ENCODE results near the gene PRKAG2.

The PRKAG2 gene

DNA sequence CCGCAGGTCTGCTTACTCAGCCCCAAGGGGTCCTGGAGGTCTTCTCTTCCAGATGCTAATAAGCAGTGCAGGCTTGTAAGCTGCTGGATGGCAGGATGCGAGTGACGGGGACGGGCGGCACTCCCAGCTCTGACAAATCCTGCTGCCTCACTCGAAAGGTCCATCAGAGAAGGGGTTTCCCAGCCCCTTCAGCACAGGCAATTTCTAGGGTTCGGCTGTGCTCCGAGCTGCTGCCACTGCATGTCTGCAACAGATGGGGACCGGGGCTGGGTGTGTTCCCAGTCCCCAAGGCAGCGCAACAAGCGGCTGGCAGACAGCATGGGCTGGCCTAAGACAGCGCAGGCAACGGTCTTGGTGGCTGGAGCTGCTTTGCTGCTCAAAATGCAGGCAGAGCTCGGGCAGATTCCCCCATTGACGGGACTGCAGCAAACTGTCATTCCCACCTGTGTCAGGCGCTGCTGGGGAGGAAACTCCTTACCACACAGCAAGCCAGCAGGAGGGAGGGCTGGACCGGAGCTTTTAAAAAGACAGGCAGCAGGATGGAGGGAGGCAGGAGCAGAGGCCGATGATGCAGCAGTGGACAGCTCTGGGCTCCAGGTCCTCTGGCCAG is 62.4 kb downstream of the PRKAG2 start:
- DNase-seq = no peak

DNA sequence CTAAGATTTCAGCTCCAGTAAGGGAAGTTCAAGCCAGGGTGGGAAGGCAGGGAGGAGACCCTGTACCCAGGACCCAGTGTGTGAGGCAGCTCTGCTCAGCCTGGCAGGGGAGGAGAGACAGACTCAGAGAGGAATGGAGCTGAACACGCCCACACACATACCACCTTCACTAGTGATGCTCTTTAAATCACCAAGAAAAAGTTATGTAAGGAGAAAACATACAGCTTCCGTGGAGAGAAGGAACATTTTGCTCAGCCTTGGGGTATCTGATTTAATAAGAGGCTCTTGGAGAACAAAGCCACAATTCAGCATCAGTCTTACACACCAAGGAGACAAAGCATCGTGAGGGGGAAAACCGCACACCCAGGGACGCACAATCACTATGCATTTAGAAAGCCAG is 62.9 kb downstream of the PRKAG2 start:
- no peak for DNase-seq

DNA sequence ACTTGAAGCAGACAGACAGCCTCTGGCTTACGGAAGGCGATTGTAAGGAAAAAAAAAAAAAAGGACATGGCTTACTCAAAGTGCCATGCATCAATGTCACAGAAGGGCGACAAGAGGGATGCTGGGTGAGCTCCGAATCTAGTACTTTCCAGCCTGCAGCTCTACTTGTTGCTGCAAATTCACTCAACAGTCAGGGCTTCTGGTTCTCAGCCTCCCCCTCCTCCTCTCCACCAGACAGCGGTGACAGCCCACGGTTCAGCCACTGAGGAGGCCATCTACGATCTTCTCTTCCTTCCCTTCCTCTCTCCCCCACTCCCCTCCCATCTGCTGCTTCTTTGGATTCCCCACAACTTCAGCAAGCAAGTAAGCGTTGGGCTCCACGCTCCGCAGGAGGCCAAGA is 63.5 kb downstream of the PRKAG2 start:
- DNase-seq = no peak

DNA sequence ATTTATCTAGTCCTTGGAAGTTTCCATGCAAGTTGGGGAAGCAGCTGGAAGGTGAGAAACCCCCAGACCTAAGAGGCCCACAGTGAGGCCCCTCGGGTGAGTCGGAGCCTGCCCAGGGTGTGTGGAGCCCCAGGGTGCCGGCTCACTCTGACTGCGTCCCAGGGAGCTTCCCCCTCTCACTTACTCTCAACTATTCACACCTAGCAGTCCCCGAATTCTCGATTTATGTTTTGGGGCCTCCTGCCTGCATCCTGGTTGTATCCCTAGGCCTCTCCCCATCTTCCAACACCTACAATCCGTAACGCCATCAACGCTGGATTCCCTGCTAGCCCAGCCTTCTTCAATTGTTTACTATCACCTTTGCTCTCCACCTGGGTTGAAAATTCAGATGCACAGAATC is 63.9 kb downstream of the PRKAG2 start:
- no peak for DNase-seq

DNA sequence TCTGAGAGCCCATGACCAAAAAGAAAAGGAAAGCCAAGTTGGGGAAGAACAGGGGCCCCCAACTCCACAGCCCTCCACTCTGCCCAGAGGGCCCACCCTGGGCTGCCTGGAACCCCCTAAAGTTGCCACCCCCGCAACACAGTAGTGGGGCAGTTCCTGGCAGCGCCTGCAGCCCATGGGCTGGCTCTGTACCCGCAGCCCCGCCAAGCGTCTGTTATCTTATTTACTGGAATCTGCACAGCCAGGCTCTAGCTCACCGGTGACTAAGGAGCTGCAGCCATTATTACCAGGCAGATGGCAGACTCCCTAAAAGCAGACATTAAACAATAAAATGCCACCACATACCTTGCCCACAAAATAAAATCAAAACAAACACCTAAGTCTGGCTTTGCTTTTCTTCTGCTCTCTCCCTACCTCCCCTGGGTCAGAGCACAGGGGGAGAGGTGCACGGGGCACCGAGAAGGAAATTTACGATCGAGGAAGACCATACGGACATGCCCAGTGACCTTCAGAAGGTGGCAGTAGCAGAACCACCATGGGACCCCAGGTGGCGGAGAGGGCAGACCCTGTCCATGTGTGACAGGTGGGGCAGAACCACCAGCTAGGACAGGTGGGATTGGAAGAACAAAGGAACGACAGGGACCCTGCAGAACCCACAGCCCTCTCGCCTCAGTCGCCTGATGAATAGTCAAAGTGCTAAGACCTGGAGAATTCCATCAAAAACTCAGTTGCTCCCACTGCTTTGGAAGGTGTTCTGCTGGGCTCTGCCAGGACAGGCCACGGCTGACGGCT is 66.3 kb downstream of the PRKAG2 start:
- no peak for DNase-seq

DNA sequence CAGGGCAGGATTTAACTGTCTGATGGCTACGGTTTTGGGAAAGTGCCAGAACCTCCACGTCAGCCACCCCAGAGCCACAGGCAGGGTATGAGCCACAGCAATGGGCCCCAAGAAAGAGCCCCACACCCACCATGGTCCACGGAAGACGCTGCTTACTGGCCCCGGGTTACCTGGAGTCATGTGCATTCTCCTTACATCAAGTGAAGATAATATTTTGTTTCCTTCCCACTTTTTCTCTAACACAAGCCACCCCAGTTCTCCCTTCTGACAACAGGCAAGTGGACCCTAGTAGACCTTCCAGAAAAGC is 67.1 kb downstream of the PRKAG2 start:
- DNase-seq = no peak

DNA sequence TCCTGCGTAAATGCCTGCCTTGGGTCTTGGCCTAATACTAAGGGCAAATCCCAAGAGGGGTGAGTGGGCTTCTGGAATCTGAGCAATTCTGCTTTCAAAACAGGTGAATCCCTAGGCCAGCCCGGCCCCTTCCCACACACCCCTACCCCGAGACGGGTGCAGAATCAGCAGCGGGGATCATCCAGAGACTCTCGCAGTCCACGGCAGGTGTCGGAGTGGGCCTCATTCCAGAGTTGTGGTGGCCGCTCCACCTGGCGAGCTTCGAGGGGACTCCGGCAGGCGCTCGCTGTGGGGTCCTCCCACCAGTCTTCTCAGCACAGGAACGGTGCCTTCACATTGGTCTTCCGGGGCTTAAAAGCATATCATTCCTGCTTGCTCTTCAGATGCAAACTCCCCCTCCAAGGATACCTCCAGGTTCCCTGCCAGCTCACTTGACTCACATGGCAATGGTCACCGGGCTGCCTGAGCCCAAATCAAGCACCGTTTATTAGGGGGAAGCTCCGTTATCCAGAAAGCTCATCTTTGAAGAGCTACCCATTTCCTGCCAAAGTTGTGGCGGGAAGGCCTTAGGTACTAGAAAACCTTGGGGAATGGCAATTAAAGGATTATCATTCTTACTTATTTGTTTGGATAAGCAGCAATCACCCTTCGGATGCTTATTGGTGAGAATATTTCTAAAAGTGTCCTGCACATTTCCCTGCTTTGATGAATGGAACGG is 67.6 kb downstream of the PRKAG2 start:
- no peak for DNase-seq

DNA sequence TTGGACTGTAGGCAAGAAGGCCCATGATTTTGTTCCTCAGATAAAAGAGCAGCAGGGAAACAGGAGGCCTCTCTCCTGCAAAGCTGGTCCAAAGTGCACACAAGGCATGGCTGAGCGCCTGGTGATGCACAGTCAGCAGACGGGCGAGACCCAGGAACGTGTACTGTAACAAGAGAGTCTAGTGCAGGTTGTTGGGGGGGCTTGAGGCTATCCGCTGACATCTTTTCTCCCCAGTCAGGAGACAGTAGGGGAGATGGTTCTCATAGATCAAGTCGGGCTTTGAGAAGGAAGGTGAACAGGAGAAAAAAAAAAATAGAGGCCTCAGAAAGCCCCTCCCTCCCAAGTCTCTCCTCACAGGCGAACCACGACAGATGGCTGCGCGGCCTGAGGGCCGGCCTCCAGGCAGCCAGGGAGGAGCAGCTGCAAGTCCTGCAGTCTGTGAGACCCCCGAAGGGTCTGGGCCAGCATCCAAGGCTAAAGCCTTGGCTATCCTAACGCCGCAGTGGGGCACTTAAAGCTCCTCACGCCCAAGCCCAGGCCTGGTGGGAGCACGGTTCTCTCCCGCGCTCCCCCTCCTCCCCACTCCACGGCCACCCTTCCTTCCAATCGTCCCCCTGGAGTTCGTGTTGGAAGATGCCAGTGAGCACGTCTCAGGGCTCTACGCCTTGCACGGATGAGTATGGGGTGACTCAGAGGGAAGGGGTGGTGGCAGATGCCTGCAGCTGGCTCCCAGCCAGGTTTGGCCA is 68.3 kb downstream of the PRKAG2 start:
- DNase-seq = peak; percentile 89

DNA sequence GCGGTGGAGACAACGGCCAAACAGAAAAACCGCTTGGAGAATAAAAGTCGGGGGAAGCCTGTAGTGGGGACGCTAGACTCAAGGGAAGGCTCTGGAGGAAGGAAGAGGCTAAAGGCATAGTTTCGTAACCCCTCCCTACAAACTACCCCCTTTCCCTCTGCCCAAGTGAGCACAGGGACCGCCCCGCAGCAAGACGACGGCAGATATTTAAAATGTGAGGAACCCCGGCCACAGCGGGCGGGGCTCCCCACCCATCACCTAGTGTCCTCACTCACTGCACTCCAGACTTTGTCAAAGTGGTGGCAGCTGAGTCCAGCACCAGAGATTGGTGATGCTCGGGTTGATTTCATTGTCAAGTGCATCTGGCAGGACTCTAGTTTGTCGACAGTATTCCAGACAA is 69.1 kb downstream of the PRKAG2 start:
- no peak for DNase-seq

DNA sequence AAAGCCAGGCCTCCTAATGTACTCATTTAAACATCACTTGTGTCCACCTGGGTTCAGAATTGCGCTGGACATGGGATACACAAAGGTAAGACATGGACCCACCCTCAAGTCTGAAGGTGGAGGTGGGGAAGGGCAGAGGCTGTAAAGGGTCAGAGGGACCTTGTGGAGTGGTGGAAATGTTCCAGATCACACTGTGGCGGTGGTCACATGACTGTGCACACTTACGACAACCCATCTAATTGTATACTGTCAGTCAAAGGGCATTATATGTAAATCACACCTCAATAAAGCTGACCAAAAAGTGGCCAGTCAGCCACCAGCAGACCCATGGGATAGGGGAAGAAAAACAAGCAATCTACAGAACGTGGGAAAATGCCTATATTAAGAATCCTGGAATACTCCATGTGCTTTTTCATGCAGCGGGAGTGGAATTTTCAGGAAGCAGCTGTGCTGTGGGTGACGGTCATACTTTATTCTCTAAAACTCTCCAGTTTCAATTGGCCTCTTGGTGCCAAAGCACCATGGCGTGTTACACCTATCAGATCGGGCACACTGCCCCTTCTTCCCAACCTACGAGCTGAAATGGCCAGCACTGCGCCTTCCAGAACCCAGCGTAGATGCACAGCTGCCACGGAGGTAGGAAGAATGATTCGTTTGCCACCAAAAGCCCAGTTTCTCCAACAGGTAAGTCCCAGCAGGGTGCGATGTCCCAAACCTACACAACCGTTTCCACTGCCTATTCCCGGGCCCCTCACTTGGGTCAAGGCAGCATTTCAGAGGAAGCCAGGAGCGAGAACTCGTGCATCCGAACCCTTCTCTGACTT is 69.8 kb downstream of the PRKAG2 start:
- DNase-seq = no peak

DNA sequence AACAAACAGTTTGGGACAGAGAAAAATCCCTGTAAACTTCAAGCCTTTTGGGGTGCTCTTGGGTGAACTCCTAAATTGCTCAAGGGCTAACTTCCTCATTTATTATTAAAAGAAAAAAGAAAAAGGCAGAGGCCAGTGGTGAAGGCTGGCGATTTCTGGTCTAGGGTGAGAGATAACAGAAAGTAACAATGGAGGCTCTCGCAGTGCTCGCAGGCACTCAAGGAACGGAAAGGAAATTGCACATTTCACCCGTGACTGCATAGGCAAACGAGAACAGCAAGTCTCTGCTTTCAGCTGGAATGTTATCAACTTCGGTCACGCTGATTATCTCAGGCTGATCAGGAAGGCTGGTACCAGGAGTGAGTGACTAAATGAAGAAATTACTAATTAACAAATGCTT is 70.7 kb downstream of the PRKAG2 start:
- DNase-seq = no peak

DNA sequence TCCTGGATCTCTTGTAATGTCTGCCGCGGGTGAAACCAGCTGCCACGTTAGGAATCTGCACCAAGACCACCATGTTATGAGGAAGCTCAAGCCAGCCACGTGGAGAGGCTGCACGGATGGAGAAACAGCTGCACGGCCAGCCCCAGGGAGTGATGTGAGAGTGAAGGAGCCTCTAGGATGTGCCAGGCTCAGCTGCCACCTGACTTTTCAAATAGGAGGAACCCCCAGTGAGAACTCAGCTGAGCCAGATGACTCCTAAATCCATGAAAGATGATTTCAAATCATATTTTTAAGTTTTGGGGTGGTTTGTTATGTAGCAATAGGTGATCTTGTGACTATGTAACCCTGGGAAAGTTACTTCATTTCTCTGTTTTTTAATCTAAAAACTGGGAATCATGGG is 71.7 kb downstream of the PRKAG2 start:
- DNase-seq = no peak

DNA sequence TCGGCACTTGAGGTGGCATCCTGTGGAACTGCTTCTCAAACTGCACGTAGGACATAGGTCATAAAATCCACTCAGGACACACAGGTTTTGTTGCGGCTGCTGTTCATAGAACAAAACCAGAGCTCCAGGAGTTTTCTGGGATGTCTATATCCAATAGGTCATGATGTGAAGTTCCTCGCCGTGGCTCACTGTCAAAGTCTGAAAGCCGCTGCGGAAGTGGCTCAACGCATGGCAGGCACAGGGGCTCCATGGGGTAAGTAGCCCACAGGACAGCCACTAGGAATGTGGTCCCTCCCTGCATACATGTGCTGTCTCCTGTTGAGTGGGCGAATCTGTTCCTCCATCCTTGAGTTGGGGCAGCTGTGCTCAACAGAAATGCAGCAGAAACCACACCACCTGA is 72.2 kb downstream of the PRKAG2 start:
- no peak for DNase-seq

DNA sequence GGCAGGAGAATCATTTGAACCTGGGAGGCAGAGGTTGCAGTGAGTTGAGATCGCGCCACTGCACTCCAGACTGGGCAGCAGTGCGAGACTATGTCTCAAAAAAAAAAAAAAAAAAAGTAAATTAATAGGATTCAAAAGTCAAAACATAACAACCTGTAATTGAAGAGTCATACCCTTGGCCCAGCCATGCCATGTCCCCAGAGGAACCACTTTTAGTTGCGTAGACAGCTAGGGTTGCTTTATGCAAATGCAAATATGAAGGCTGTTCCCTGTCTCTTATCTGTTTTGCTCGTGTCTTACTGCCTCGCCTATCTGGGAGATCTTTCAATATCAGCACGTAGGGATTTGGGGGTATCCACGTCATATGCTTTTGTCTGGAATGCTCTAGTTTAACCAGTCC is 73.1 kb downstream of the PRKAG2 start:
- DNase-seq = no peak

DNA sequence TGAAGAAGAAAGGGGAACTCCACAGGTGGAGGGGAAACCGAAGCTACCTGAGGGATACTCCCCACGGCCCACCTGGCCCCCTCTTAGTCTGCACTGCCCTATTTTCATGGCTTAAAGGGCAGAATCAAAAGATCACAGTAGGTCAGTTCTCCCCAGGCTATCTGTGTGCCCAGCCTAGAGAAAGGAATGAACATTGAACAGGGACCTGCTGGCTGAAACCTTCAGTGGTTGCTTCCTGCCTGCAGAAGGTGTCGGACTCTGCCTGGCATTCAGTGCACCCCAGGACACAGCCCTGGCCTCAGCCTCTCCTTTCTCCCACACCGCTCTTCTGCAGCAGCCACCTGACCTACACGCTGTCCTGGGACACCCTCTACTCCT is 74.5 kb downstream of the PRKAG2 start:
- DNase-seq = no peak

DNA sequence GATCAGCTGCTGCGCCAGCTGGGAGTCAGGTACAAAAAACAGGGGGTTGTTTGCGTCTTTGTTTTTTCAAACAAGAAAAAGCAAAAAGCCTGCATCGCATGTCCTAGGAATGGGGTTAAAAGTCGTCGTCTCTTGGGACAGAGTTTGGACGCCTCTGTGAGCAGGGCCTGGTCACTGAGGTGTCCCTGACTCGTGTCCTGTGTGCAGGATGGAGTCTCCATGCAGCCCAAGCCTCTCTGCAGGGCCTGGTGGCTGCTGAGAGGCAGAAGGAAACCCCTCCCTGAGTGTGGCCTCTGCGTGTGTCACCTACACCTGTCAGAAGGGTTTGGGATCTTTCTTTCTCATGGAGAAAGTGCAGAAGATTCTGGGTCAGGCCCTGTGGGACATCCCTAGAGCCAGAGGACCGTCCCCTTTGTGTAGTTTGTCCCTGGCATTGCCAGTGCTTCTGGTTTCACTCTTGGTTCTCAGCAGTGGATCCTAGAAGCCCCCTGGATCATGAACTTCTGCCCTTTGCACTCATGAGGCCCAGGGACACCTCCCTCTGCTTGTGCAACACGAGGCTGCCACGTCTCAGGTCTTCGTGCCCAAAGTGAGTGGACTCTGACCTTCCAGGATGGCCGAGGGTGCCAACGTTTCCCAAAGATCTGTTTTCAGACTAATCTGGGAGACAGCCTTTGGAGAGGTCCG is 75.0 kb downstream of the PRKAG2 start:
- no peak for DNase-seq

DNA sequence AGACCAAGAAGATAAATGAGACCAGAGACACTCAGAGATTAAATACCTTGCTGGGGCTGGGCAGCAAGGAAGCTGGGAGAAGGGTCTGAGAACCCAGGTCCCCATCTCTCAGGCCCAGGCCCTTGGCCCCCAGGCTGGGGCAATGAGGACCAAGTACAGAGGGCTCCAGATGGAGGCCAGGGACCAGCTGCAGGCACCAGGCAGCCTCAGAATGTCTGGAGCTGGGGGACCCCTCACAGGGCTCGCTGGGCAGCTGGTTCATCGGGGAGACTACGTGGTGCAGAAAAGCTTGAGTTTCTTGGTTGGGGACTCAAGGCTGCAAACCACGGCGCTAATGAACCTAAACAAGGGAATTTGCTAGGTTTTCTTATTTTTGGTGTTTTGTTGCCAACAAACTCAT is 75.6 kb downstream of the PRKAG2 start:
- DNase-seq = no peak

DNA sequence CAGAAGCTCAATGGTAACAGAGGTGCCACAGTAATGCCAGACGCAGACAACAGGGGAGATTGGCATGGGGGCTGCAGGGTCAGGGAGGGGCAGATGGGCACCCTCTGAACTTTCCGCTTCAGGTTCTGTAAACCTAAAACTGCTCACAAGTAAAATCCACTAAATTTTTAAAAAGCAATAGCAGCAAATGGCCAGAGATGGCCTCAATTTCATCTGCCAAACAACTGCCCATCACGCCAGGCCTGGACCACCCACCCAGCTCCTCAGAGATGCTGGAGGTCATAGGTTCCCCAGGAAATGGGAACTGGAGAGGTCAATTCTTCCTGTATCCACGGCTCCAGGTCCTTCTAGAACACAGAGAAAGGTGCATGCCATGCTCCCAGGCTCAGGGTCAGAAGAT is 76.1 kb downstream of the PRKAG2 start:
- no peak for DNase-seq

DNA sequence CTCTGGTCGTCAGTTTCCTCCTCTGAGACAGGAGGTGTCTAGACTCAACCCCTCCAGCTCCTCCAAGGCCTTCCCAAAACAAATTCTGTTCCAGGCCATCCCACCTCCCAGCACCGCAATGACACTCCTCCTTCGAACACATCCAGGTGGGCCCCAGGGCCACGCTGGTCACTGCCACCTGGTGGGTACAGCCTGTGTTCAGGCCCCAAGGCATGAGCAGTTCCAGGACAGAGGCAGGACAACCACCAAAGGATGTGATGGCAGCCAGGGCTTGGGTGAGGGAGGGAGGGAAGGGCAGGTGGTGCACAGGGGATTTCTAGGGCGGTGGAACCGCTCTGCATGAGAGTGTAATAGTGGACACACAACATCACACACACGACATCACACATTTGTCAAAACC is 76.5 kb downstream of the PRKAG2 start:
- no peak for DNase-seq

DNA sequence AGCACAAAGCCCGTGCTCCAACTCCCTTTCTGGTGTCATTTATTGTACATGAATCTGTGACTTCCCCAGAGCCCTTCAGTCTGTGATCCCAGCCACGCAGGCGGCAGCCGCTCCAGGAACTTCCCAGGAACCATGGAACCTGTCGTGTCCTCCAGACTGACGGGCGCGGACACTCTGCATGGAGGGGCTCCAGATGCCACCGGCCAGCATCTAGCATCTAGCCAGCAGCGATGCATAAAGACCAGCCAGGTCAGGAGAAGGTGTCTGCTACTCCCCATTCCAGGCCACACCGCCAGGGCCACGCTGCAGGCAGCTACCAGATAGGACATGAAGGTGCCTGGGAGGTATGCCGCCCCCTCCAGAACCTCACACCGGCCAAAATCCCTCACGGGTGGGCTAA is 77.4 kb downstream of the PRKAG2 start:
- DNase-seq = no peak

DNA sequence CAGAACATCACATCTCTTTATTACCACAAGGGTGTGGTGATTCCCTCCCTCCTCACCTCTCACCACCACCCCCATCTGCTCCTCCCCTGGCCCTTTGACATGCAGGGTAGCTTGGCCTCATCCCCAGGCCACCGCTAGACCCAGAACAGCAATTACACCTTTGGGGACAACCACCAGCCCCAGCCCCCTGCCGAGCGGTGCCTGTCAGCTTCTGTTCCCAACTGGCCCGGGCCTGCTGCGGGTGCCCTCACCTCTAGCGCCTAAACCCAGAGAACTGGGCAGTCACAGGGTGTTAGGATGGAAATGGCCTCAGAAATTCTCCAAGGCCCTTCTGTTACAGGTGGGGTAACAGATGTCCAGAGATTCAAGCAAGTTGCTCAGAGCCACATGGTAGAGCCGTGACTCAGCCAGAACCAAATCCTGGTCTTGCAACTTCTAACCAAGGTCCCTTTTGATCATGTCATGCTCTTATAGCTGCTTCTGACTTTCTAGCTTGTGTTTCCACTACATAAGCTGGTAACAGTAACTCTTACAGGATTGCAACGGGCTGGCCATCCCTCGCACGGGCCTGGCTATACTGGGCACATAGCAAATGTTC is 78.0 kb downstream of the PRKAG2 start:
- DNase-seq = no peak
